HUES48 (cell line): ENCODE results near the gene WNK2.

Source experiments
- H3K27ac ChIP-seq: one replicate; pipeline ENCODE4 v1.7.0; 2013; ENCODE audit warnings: low read depth, low read length, inconsistent platforms
- H3K27me3 ChIP-seq: 2 replicates; pipeline ENCODE4 v1.6.1; 2013; ENCODE audit warnings: mild to moderate bottlenecking, low read length; ENCODE audit not compliant: control insufficient read depth, insufficient read depth
- H3K36me3 ChIP-seq: 2 replicates; pipeline ENCODE4 v1.6.1; 2013; ENCODE audit warnings: low read length; ENCODE audit not compliant: control insufficient read depth, insufficient read depth
- H3K4me1 ChIP-seq: 2 replicates; pipeline ENCODE4 v1.6.1; 2013; ENCODE audit warnings: mild to moderate bottlenecking, low read length; ENCODE audit not compliant: control insufficient read depth, insufficient read depth
- H3K4me3 ChIP-seq: 2 replicates; pipeline ENCODE4 v1.5.1; 2013; ENCODE audit warnings: mild to moderate bottlenecking, low read depth, low read length
- H3K9ac ChIP-seq: 2 replicates; pipeline ENCODE4 v1.6.1; 2013; ENCODE audit warnings: mild to moderate bottlenecking, low read depth, low read length, moderate library complexity
- H3K9me3 ChIP-seq: 2 replicates; pipeline ENCODE4 v1.6.1; 2013; ENCODE audit warnings: low read length; ENCODE audit not compliant: control insufficient read depth, insufficient read depth

The WNK2 gene

DNA sequence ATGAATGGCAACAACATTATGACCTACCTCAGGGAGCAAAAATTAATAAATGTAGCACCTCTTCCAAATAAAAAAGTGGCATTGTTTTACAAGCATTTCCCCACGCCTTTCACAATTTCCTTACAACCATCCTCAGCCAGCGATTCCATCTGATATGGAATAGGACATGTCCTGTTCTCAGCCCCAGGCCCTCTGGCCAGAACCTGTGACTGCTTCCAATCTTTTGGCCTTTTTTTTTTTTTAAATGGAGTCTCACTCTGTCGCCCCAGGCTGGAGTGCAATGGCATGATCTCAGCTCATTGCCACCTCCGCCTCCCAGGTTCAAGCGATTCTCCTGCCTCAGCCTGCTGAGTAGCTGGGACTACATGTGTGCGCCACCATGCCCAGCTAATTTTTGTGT, 16.8 kb upstream of the WNK2 start:
- no peak overlapping the region for H3K9ac ChIP-seq
- no peak overlapping the region for H3K27ac ChIP-seq
- H3K27me3 ChIP-seq = no peaks in the 10 kb centered on the region
- no peak overlapping the region for H3K4me3 ChIP-seq
- no peaks in the 10 kb centered on the region for H3K4me1 ChIP-seq
- no peaks in the 10 kb centered on the region for H3K36me3 ChIP-seq
- no peaks in the 10 kb centered on the region for H3K9me3 ChIP-seq

DNA sequence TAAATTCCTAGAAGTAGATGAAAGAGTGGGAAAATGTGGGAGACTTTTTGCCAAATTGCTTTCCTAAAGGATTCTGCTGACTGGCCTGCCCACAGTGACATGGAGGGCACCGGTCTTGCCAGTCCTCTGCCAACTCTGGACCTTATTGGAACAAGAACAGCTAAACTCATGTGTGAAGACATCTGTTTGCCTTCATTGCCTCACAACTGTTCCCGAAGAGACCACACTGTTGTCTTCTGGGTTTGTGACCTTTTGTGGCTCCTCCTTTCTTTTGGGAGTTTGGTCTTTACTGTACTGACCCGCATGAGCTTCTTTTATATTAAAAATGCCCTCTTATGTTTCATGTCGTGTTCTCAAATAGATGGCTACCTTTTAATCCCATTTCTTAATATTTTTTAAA, 16.1 kb upstream of the WNK2 start:
- Histone ChIP-seq H3K27me3 (no peaks in the 10 kb centered on the region), H3K27ac (no peak overlapping the region), H3K9me3 (no peaks in the 10 kb centered on the region), H3K9ac (no peak overlapping the region), H3K36me3 (no peaks in the 10 kb centered on the region), H3K4me1 (no peaks in the 10 kb centered on the region), H3K4me3 (no peak overlapping the region)

DNA sequence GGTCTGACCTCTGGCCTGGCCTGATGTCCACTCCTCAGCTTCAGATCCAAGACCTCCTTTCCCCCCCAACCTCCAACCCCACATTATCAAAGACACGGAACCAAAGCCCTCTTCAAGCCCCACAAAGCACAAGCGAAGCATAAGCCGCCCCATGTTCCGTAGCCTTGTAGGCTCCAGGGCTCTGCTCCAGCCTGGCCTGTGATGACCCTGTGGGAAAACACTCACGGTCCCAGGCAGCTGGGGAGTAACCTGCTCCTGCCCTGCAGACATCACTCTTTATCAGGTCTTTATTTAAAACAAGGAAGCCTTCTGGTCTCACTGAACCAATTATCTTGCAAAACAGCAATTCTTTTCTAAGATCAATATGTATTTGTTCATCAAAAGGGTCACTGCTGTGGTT, 15.4 kb upstream of the WNK2 start:
- Histone ChIP-seq H3K36me3 (no peaks in the 10 kb centered on the region), H3K27me3 (no peaks in the 10 kb centered on the region), H3K4me1 (no peaks in the 10 kb centered on the region), H3K27ac (no peak overlapping the region), H3K4me3 (no peak overlapping the region), H3K9ac (no peak overlapping the region), H3K9me3 (no peaks in the 10 kb centered on the region)

DNA sequence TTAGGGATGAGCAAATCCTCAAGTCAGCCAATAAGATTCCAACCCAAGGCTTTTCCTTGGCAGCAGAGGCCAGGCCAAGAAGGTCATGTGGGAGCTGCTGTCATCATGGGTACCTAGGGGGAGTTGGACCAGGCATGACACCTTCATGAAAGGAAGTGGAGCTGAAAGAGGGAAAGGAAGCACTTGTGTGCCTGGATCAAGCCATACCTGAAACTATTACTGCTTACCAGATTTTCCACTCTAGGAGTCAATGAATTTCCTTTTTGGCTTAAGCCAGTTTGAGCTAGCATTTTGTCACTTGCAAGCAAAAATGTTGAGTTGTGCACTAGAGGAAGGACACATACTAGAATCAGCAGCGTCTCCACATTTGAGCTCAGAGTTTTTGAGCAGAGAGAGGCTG, 14.5 kb upstream of the WNK2 start:
- Histone ChIP-seq H3K9ac (no peak overlapping the region), H3K4me3 (no peak overlapping the region), H3K27me3 (no peaks in the 10 kb centered on the region), H3K36me3 (no peaks in the 10 kb centered on the region), H3K9me3 (no peaks in the 10 kb centered on the region), H3K27ac (no peak overlapping the region), H3K4me1 (no peaks in the 10 kb centered on the region)

DNA sequence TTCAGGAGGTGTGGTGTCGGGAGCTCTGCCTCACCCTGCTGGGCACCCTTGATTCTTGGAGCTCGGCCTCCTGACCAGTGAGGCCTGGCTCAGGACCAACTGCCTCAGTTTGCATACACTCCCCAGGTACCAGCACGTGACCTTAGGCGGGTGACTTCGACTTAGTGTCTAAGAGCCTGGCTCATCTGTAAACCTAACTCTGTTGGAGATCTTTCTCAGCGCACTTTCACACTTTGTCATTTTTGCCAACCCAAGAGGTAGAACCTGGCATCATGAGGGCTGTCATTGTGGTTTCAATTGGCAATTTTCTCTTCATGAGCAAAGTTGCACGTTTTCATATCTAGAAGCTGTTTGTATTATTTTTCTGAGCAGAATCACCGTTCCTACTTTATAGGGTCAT, 13.4 kb upstream of the WNK2 start:
- no peaks in the 10 kb centered on the region for H3K36me3 ChIP-seq
- no peak overlapping the region for H3K9ac ChIP-seq
- H3K27me3 ChIP-seq = no peaks in the 10 kb centered on the region
- no peak overlapping the region for H3K27ac ChIP-seq
- no peaks in the 10 kb centered on the region for H3K9me3 ChIP-seq
- no peak overlapping the region for H3K4me3 ChIP-seq
- H3K4me1 ChIP-seq = no peaks in the 10 kb centered on the region

DNA sequence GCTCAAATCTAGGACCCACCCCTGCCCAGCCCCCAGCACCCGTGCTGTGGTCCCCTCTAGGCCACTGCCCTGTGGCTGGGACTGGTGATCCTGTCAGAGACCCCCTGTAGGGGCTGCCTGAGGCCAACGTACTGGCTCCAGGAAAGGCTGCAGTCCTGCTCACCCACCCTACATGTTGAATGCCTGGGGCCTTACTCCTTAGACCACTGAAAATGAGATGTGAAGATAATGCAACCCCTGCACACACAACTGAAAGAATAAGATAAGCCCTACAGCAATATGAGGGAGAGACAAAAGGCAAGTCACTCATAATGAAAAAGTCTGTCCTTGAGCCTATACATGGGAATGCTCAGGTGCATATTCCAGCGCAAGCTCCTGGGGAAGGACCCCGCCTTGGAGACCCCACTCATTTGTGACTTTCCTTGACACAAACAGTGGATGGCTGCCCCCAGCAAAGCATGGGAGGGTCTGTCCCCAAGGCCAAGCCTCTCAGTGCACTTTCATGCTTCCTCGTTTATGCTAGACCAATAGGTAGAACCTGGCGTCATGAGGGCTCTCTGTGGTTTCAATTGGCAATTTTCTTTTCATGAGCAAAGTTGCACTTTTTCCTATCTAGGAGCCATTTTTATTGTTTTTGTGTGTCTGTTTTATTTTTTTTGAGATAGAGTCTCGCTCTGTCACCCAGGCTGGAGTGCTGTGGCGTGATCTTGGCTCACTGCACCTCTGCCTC, 12.5 kb upstream of the WNK2 start:
- H3K27me3 ChIP-seq = no peaks in the 10 kb centered on the region
- no peak overlapping the region for H3K27ac ChIP-seq
- H3K9me3 ChIP-seq = no peaks in the 10 kb centered on the region
- no peak overlapping the region for H3K4me3 ChIP-seq
- no peak overlapping the region for H3K9ac ChIP-seq
- no peaks in the 10 kb centered on the region for H3K4me1 ChIP-seq
- no peaks in the 10 kb centered on the region for H3K36me3 ChIP-seq

DNA sequence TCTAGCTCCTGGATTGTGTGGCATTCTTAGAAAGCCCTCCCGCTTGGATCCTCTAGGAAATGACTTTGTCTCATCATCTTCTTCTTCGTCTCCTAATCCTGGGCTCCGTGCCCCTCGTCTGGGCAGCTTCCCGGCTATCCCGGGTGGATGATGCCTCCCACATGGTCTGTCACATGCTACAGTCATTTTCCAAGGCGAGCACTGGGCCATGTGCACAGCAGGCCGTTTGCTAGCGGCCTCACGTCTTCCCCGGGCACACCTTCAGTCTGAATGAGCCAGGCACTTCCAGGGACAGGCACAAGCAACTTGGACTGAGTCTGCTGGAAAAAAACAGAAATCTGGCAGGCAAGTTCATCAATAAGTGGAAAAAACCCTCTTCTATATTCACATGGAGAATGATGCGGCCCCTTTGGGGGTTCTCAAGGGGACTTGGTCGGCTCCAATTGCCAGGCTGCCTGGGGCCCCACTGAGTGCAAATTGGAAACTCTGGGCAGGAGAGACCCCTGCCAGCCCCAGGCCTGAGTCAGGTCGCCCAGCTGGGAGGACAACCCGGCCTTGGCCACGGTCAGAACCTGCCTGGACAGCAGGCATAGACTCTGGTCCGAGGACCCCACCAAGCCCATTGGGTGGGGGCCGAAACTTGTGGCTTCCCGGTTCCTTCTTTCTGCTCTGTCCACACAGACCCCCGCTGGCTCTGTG, 11.1 kb upstream of the WNK2 start:
- Histone ChIP-seq H3K27me3 (no peaks in the 10 kb centered on the region), H3K9me3 (no peaks in the 10 kb centered on the region), H3K36me3 (no peaks in the 10 kb centered on the region), H3K27ac (no peak overlapping the region), H3K4me3 (no peak overlapping the region), H3K4me1 (no peaks in the 10 kb centered on the region), H3K9ac (no peak overlapping the region)

DNA sequence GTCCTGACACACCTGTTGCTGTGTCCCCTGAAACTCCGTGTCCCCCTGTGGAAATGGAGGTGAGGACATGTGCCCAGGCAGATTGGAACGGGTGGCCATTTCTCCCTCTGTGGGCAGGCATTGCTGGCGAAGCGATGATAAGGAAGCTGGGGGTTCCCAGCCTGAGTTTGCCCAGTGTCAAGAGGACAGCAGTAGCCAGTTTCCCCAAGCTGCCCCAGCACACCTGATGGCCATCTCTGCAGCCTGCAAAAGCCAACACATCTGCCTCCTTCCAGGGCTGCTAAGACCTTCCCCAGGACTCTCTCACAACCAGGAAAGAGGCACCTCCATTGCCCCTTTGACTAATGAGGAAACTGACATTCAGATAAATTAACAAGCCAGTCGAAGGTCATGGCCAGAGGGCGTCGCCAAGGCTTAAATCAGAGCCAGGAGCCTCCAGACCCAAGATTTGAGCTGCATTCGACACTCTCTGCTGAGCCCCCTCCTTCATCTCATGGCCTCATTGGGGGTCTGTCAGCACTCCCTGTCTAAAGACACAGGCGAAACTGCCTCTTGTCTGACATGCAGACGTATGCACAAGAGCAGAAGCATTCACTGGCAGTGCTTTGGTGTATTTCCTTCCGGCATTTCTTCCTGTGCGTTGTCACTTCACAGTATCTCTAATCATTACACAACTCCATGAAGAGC, 10.4 kb upstream of the WNK2 start:
- Histone ChIP-seq H3K27me3 (no peaks in the 10 kb centered on the region), H3K9ac (no peak overlapping the region), H3K36me3 (no peaks in the 10 kb centered on the region), H3K9me3 (no peaks in the 10 kb centered on the region), H3K27ac (no peak overlapping the region), H3K4me1 (no peaks in the 10 kb centered on the region), H3K4me3 (no peak overlapping the region)

DNA sequence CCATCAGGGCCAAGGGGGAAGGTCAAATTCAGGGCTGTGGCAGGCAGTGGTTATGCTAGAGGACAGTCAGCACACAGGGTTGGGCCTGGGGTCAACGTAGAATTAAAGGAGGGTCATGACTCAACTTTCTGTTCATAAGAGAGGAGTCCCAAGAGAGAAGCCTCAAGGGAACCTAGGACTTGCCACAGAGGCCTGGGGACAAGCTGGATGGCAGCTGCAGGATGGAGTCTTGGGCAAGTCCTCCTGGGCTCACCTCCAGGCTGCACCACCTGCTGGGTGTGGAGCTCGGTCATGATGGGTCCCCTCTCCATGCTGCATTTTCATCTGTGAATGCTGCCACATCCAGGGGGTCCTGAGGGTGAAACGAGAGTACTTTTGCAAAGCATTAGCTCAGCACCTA, 9.0 kb upstream of the WNK2 start:
- H3K27ac ChIP-seq = no peak overlapping the region
- H3K27me3 ChIP-seq = no peaks in the 10 kb centered on the region
- H3K9ac ChIP-seq = no peak overlapping the region
- H3K9me3 ChIP-seq = no peaks in the 10 kb centered on the region
- no peak overlapping the region for H3K4me3 ChIP-seq
- H3K4me1 ChIP-seq = no peaks in the 10 kb centered on the region
- no peaks in the 10 kb centered on the region for H3K36me3 ChIP-seq

DNA sequence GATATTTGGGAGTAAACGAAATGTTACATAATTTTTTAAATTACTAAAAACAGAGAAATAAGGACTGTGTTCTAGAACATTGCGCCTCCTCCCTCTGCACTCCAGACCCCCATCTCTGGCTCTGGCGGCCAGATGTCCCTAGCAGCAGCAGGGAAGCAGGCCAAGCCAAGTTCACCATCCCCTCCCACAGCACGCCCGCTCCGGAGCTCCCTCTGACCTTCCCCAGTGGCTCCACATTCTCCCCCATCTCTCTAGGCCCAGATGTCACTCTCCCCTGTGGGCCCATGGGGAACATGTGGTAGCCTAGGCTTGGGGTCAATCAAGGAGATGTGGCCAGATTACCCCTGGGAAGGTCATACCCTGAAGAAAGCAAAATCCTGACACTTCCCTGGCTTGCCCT, 6.3 kb upstream of the WNK2 start:
- Histone ChIP-seq H3K9ac (no peak overlapping the region), H3K27me3 (peaks cover 12% of the 10 kb centered on the region), H3K4me1 (no peaks in the 10 kb centered on the region), H3K9me3 (no peaks in the 10 kb centered on the region), H3K36me3 (no peaks in the 10 kb centered on the region), H3K4me3 (no peak overlapping the region), H3K27ac (no peak overlapping the region)
